Measurements from ENCODE around the gene GLYR1.

GRCh38 chr16:4888428-4889135 is 41.5 kb upstream of the GLYR1 start:
- TF ChIP-seq EZH2 (IDR thresholded peaks at IDR 0.05; ENCODE audit: borderline replicate concordance, insufficient read depth, low read length, poor library complexity, severe bottlenecking) = no peak
- TF ChIP-seq, protein P1, sequence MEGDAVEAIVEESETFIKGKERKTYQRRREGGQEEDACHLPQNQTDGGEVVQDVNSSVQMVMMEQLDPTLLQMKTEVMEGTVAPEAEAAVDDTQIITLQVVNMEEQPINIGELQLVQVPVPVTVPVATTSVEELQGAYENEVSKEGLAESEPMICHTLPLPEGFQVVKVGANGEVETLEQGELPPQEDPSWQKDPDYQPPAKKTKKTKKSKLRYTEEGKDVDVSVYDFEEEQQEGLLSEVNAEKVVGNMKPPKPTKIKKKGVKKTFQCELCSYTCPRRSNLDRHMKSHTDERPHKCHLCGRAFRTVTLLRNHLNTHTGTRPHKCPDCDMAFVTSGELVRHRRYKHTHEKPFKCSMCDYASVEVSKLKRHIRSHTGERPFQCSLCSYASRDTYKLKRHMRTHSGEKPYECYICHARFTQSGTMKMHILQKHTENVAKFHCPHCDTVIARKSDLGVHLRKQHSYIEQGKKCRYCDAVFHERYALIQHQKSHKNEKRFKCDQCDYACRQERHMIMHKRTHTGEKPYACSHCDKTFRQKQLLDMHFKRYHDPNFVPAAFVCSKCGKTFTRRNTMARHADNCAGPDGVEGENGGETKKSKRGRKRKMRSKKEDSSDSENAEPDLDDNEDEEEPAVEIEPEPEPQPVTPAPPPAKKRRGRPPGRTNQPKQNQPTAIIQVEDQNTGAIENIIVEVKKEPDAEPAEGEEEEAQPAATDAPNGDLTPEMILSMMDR (IDR thresholded peaks at IDR 0.05; ENCODE audit: poor library complexity, severe bottlenecking) = no peak

Measured in neural cell (in vitro differentiated cells).